HG02678 (cell line): ENCODE data around the gene SEPTIN5.
"Not testable (repeated sequence)": the region's sequence is repeated elsewhere in the genome, so short reads cannot be mapped to it uniquely, and the experiment has no call there.

Experiments used
- ATAC-seq: cut with Tn5 transposase; IDR thresholded peaks from one replicate; pipeline ENCODE4 v1.9.1; 2021; ENCODE audit warnings: mild to moderate bottlenecking, moderate library complexity; ENCODE audit not compliant: unreplicated experiment

Gene SEPTIN5

GRCh38 chr22:19680287-19680881 lies 33.9 kb upstream of the SEPTIN5 start:
- ATAC-seq, result no peak

GRCh38 chr22:19680911-19681862 lies 33.1 kb upstream of the SEPTIN5 start:
- no peak for ATAC-seq

- ATAC-seq, result no peak
Measured at GRCh38 chr22:19681863-19682245, 32.4 kb upstream of the SEPTIN5 start.

- ATAC-seq, result no peak
Measured at GRCh38 chr22:19686946-19687345, 27.4 kb upstream of the SEPTIN5 start.

- no peak for ATAC-seq
Measured at GRCh38 chr22:19687561-19688300, 26.6 kb upstream of the SEPTIN5 start.

GRCh38 chr22:19688301-19689290 lies 25.7 kb upstream of the SEPTIN5 start:
- ATAC-seq, result no peak

- ATAC-seq, result no peak
Measured at GRCh38 chr22:19689408-19689807, 24.9 kb upstream of the SEPTIN5 start.

GRCh38 chr22:19691007-19691720 lies 23.1 kb upstream of the SEPTIN5 start:
- ATAC-seq, result no peak

- no peak for ATAC-seq
Measured at GRCh38 chr22:19691721-19692341, 22.5 kb upstream of the SEPTIN5 start.

GRCh38 chr22:19693581-19693980 lies 20.7 kb upstream of the SEPTIN5 start:
- ATAC-seq, result no peak

GRCh38 chr22:19693981-19694670 lies 20.2 kb upstream of the SEPTIN5 start:
- no peak for ATAC-seq

GRCh38 chr22:19694696-19695095 lies 19.6 kb upstream of the SEPTIN5 start:
- no peak for ATAC-seq

- no peak for ATAC-seq
Measured at GRCh38 chr22:19696504-19697276, 17.6 kb upstream of the SEPTIN5 start.

- ATAC-seq, result not testable (repeated sequence)
Measured at GRCh38 chr22:19697871-19698270, 16.4 kb upstream of the SEPTIN5 start.

- no peak for ATAC-seq
Measured at GRCh38 chr22:19700790-19701419, 13.4 kb upstream of the SEPTIN5 start.

- no peak for ATAC-seq
Measured at GRCh38 chr22:19701420-19702145, 12.7 kb upstream of the SEPTIN5 start.

GRCh38 chr22:19703869-19704268 lies 10.4 kb upstream of the SEPTIN5 start:
- no peak for ATAC-seq
